Middle frontal gyrus (tissue), 1 donor: ENCODE measurements around the gene RELCH.

Source experiments
- DNase-seq: peaks from one replicate; pipeline ENCODE4 v3.0.0-alpha.2; 2015; ENCODE audit warnings: low spot score; ENCODE audit errors: extremely low spot score

Gene RELCH

DNA sequence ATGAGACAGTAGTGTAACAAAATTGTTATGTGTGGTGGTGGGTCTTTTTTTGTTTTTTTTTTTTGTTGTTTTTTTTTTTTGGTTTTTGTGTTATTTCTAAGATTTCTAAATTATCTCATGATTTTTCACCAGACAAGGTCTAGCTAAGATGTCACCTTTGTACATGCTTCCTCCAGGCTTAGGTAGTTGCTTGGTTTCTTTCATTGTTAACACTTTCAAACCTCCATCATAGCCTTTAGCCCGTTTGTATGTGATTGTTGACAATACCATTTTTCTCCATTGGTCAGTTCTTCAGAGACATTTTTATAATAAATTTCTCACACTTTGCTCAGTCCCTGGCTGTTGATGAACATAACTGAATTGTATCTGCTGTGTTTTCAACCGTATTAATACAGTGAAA lies 2.2 kb downstream of the RELCH start:
- DNase-seq, result no peak

DNA sequence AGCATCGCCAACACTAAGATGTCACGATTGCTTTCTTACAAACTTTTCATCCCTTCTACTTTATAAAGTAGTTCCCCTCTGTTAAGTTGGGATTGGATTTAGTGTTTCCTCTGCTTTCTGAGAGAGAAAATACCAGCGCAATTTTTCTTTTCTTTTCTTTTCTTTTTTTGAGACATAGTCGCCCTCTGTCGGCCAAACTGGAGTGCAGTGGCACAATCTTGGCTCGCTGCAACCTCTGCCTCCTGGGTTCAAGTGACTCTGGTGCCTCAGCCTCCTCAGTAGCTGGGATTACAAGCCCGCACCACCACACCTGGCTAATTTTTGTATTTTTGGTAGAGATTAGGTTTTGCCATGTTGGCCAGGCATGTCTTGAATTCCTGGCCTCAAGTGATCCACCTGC lies 9.0 kb downstream of the RELCH start:
- no peak for DNase-seq

DNA sequence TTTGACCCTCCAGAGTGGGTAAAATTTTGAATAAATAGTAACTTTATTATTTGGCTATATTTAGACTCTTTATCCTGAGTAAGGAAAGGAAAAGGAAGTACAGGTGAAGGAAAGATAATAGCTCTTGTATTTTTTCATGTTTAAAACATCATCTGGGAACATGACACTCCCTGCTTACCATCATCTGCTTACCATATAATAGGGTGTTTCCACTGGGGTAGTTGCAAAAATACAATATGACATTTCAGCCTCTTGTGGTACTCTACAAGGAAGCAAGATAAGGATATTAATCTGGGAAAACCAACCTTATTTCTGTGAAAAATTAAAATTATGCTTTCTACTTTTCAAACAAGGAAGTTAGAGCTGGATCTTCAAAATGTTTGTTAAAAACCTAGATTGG lies 9.9 kb downstream of the RELCH start:
- DNase-seq, result no peak

DNA sequence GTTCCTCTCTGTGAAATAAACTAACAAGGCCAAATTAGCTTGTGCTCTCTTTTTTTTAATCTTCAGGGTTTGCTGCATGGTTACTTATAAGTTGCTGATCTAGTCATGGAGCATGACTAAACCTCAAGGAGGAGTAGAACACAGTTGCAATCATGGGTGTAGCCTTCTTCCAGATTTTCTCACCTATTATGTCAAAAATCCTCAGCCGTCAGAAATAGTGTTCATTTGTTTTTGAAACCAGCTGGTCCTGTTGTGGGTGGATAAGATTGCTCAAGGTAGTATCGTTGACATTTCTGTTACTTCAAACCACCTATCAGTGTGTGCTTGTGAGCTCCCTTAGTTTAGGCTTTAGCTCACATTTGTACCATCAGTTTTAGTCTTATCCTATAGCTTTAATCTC lies 11.2 kb downstream of the RELCH start:
- no peak for DNase-seq

DNA sequence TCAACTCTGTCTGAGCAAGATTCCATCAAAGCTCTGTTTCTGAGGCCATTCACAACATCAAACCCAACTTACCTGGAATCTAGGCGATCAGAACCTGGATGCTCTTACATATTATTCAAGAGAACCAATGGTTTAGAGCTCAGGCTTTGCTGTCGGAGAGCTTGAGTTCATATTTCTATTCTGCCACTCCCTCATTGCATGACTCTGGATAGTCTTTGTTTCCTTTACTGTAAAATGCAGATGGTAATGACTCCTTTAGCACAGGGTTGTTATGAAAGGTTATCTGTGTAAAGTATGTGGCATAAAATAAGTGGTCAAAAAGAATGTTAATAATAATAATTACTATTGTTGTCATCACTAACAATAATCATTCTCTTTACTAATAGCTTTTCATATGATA lies 12.6 kb downstream of the RELCH start:
- no peak for DNase-seq

DNA sequence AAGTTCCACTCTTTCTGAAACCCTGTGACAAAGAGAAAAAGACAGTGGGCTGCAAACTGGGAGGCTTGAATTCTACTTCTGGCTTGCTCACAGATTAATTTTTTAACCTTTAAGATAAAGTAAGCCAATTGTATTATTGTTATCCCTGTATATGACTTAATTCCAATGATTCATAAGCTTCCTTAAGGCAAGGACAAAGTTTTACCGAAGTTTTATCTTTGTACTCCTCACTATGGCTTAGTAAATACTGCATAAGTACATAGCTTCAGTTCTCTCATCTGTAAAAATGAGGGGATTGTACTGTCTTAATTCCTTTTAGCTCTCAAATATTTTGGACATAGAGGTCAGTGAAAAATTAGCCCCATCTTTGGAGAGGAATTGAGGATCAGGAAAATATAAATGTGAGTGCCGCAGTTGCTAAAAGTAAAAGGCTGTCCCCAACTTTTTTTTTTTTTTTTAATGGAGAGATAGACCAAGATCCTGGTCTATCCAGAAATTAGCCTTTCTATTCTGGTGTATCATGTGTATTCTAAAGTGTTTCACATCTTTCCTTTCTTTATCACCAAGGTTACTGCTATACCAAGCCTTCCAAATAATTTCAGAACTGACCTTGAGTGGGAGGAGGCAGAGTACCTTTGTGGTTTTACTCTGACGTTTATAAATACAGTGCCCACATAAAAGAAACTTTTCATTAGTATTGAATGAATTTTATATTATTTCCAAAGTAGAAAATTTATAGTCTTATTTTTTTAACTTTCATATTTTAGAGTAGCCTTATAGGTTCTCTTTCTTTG lies 13.3 kb downstream of the RELCH start:
- DNase-seq, result no peak

DNA sequence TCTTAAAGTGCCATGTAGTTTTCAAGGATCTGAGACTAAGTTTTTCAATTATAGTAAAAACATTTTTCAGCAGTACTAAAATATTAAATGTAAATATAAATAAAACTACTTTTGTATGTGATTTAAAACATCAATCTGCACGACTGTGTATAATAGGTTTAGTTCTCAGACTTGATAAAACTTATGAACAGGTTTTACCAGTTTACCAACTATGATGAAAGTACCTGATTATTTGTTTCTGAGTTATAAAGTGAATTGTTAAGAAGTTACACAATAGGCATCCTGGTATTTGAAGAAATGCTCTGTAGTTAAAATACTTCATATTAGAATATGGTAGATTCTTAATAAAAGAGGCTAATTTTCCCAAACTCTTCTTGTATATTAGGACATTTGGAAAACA lies 14.8 kb downstream of the RELCH start:
- no peak for DNase-seq

DNA sequence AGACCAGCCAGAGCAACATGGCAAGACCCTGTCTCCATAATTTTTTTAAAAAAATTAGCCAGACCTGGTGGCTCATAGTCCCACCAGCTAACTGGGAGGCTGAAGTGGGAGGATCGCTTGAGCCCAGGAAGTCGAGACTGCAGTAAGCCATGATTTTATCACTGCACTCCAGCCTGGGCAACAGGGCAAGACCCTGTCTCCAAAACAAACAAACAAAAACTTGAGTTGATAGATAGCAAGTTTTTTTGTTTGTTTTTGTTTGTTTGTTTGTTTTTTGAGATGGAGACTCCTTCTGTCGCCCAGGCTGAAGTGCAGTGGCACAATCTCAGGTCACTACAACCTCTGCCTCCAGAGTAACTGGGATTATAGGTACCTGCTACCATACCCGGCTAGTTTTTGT lies 18.8 kb downstream of the RELCH start:
- no peak for DNase-seq

DNA sequence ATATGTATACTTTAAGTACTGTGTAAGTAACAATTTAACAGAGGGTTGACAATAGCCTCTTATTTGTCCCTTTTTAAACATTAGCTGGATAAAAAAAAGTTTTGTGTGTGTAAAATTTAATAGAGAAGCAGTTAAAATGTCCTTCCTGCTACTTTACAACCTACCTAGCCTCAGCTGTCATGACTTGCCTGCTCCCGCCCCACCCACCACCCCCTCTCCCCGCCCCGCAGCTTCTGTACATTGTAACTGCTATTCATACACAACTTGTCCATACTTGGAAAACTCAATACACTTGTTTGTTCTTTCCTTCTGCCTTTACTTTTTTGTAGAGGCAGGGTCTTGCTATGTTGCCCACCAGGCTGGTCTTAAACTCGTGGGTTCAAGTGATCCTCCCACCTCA lies 19.5 kb downstream of the RELCH start:
- DNase-seq, result no peak

DNA sequence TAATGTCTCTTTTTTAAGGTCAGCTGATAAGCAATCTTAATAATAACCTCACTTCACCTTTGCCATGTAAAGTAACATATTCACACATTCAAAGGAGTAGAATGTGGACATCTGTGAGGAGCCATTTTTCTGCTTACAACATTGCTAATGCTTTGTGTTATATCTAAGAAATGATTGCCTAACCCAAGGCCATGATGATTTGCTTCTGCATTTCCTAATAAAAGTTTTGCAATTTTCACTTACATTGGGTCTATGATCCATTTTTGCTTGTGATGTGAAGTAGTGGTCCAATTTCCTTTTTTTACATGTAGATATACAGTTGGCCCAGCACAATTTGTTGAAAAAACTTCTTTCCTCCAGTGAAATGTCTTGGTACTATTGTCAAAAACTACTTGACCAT lies 22.0 kb downstream of the RELCH start:
- DNase-seq, result no peak

DNA sequence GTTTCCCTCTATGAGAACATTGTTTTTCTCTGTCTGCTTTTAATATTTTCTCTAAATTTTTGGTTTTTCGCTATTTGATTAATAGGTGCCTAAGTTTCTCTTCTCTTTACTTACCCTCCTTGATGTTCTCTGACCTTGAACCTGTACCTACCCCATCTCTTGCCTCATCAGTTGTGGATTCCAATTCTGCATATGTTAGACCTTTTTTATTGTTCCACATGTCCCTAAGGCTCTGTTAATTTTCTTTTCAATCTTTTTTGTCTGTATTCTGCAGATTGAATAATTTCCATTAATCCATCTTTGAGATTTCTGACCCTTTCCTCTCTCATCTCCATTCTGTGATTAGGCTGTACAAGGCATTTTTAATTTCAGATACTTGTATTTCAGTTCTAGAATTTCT lies 23.1 kb downstream of the RELCH start:
- DNase-seq, result no peak

DNA sequence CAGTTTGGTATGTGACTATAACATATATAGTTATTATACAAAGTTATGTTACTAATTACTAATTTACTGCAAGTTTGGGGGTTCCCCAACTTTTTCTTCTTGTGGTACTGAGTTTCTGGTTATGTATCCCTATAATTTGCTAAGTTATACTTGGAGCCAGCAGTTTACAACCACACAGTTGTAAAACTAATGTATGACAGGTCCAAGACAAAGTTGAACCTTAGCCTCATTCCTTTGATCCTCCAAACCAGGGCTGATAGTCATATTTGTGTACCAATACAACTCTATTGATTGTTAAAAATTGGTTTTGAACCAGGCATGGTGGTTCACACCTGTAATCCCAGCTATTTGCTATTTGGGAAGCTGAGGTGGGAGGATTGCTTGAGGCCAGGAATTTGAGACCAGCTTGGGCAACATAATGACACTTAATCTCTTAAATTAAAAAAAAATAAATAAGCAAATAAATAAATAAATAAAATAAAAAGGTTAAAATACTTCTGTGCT lies 24.3 kb downstream of the RELCH start:
- DNase-seq, result no peak

DNA sequence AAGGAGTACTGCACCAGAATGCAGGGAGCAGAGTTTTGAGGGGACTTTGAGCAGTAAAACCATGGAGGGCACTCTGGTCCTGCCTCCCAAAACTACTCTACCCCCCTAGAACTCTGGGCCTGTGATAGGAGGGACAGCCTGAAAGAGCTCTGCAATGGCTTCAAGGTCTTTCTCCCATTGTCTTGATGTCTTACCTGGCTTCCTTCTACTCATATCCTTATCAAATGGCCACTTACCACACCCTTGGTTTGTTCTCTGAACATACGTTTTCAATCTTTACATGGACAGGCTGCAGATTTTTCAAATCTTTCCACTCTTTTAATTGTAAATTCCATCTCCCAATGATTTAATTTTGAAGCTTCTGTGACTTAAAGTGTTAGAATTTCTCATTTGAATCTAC lies 27.7 kb downstream of the RELCH start:
- DNase-seq, result no peak

DNA sequence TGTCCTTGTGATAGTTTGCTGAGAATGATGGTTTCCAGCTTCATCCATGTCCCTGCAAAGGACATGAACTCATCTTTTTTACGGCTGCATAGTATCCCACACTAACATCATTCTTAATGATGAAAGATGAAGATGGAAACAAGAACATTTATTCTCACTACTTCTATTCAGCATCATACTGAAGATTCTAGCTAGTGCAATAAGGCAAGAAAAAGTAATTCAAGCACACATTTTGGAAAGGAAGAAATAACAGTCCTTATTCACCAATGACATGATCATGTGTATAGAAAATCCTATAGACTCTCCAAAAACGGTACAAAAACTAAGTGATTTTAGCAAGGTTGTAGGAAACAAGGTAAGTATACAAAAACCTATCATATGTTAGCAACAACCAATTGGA lies 37.2 kb downstream of the RELCH start:
- no peak for DNase-seq

DNA sequence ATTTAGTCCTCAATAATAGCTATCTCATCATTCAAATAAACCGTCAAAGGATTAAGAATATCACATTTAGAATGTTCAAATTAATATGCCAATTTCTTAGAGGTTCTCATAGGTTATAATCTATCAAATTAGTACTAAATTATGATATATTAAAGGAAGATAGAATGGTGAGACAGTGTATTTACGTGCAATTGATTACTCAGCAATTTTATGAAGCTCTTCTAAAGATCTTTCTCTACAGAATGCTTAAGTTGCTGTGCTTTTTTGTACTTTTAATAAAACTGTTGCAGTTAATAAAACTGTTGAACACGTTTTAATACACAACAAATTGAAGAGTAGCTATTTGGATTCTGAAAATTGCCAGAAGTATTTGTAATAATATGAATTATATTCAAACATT lies 39.0 kb downstream of the RELCH start:
- no peak for DNase-seq

DNA sequence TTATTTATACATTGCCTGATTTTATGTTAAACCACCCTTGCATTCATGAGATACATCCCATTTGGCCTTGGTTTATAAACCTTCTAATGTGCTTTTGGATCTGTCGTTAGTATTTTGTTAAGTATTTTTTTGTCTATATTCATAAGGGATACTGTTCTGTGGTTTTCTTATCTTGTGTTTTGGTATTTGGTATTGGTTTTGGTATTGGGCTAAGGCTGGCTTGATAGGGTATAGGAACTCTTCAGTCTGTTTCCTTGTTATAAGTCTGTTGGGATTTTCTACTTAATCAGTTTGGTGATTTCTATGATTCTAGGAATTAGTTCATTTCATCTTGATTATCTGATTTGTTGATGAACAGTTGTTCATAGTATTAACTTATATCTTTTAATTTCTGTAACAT lies 49.2 kb downstream of the RELCH start:
- DNase-seq, result no peak

DNA sequence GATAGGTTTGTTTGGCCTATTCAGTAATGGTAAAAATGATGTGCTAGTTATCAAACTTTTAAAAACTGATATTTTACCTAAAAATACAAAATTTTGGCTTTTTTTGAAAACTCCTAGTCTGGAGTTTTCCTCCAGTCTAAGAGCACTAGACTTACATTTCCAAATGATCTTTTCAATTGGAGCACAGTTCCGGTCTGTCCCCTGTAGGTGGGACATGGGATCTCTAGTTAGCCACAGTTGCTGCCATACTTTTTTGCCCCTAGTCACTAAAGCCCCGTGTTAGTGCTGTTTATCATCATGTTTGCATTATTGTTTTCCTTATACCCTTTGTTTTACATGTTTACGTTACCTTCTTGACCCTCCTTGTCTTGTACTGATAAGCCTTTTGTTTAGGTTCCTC lies 52.4 kb downstream of the RELCH start:
- no peak for DNase-seq

DNA sequence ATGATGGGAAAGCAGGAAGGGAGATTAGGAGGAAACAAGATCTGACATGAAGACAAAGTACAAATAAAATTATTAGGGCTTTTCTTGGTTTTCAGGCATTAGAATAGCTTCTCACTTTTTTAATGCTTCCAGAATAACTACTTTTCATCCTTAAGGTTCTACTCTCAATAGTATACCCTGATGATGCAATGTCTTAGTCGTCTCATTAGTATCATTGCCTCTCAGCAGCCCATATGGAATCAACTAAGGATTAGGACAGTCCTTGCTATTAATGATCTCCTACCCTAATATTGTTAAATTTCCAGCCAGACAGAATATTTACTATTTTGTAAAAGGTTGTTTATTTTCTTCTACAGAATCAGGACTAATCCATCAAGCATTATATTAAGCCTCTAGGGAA lies 55.9 kb downstream of the RELCH start:
- no peak for DNase-seq

DNA sequence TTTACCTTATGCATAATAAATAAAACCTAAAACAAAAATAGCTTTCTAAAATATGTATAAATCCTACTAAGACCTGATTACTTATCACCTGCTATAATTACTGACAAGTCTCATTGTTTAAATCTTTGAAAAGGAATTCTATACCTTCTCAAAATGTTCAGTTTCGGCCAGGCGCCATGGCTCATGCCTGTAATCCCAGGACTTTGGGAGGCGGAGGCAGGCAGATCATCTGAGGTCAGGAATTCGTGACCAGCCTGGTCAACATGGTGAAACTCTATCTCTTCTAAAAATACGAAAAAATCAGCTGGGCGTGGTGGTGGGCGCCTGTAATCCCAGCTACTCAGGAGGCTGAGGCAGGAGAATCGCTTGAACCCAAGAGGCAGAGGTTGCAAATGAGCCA lies 58.1 kb downstream of the RELCH start:
- DNase-seq, result no peak

DNA sequence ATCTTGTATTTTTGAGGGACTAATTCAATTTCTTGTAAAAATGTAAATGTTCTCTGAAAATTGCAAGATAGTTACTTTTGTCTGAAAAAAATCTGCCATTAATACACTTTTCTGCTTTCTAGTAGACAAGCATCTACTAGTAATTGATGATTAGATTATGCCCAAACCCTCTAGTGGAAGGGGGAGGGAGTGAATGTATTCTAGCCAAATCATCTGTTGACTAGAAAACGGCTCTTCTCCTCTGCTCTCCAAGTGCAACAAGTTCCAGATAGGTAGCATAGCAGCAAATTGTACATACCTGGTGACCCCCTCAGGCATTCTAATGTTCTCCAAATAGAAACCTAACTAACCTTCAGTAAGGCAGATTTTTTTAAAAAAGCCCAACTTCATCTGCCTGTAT lies 58.6 kb downstream of the RELCH start:
- no peak for DNase-seq

DNA sequence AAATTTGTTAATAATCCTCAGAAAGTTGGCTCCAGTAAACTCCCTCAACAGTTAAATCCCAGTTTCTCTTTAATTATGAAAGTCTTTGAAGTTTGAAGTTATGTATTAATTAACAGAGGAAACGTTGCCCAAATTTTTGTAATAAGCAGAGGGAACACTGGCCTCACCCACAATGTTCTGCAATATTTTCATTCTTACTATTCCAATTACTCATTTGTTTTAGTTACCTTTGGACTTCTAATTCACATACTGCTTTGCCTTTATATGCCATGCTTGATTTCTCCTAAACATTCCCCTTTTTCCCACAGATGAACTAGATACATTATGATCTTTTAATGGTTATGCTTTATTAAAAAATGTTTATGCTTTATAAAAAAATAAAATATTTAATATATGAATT lies 61.3 kb downstream of the RELCH start:
- no peak for DNase-seq

DNA sequence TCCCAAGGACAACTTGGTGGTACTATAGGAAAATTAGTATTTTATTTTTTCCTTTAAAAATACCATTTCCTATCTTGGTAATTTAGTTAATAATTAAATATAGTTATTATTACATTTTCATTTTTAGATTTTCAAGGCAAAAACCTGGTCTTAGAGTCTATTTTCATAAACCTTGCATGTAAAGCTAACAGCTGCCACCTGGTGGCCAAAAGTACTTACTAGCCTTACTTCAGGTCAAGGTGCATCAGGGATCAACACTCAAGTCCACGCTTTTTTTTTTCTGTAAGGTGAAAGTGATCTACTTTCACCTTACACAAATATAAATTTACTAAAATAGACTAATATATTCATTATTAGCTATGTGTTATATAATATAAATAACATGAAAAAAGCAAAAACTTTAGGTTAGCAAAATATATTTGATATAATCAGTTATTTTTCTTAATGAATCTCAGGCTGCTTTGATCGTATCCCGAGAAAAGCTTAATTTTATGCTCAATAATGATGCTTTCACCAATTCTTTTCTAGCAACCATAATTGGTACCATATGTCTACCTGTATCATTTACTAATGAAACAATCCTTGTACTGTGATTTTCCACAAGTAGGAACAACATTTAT lies 62.5 kb downstream of the RELCH start:
- peak; percentile 37 for DNase-seq

DNA sequence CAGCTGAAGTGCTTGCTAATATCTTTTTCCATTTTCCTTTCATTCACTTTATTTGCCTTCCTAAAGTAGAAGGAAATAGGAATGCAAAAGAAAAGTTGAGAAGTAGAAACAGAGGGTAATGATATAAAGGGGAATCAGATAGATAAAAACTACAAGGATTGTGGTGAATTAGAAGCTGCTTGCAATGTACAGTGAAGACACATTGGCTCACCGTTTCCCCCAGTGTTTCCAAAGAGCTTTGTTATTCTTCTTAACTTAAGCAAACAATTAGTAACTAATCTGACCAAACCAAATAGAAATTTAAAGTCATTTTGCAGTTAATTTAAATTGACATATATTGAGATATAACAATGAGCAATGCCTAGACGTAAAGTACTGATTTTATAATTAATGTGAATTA lies 63.4 kb downstream of the RELCH start:
- DNase-seq, result no peak
